GM23248 (cell line): ENCODE data around the gene TADA2A. TPM values are rescaled to one million over a fixed set of nuclear protein-coding genes. Genes with fewer than 3 reads are reported as not detected.
A peak's percentile ranks its signal among the peaks of the same experiment; 100 is the strongest.

Experiments used
- DNase-seq: peaks from one replicate; pipeline ENCODE4 v3.0.0-alpha.2; 2015
- H2AFZ ChIP-seq: fragments of 200-600 bp; sonication (generic); 2 replicates; pipeline ENCODE4 v1.6.1; 2016; ENCODE audit warnings: antibody characterized with exemption
- H3F3A ChIP-seq: fragments of 200-600 bp; sonication (generic); 2 replicates; pipeline ENCODE4 v1.6.1; 2016; ENCODE audit warnings: mild to moderate bottlenecking, antibody characterized with exemption, mixed run types; ENCODE audit not compliant: insufficient read depth
- H3K27ac ChIP-seq: fragments of 200-600 bp; sonication (generic); 2 replicates; pipeline ENCODE4 v1.5.1; 2016; ENCODE audit warnings: mild to moderate bottlenecking
- H3K27me3 ChIP-seq: fragments of 200-600 bp; sonication (generic); replicated peaks from 2 replicates; pipeline ENCODE4 v1.6.1; 2016; ENCODE audit warnings: mild to moderate bottlenecking; ENCODE audit not compliant: insufficient read depth
- H3K36me3 ChIP-seq: fragments of 200-600 bp; sonication (generic); 2 replicates; pipeline ENCODE4 v1.6.1; 2016; ENCODE audit warnings: low read depth, mild to moderate bottlenecking
- H3K4me1 ChIP-seq: fragments of 200-600 bp; sonication (generic); 2 replicates; pipeline ENCODE4 v1.6.1; 2016; ENCODE audit warnings: mild to moderate bottlenecking; ENCODE audit not compliant: insufficient read depth
- H3K4me2 ChIP-seq: fragments of 200-600 bp; sonication (generic); one replicate; pipeline ENCODE4 v1.6.1; 2016; ENCODE audit warnings: mild to moderate bottlenecking; ENCODE audit not compliant: unreplicated experiment
- H3K4me3 ChIP-seq: fragments of 200-600 bp; sonication (generic); 2 replicates; pipeline ENCODE4 v1.5.1; 2016; ENCODE audit warnings: mild to moderate bottlenecking
- H3K79me2 ChIP-seq: fragments of 200-600 bp; sonication (generic); 2 replicates; pipeline ENCODE4 v1.6.1; 2016; ENCODE audit warnings: mild to moderate bottlenecking; ENCODE audit not compliant: insufficient read depth
- H3K9ac ChIP-seq: fragments of 200-600 bp; sonication (generic); 2 replicates; pipeline ENCODE4 v1.6.1; 2016; ENCODE audit warnings: mild to moderate bottlenecking
- H3K9me2 ChIP-seq: fragments of 200-600 bp; sonication (generic); 2 replicates; pipeline ENCODE4 v1.6.1; 2016; ENCODE audit warnings: mixed run types, mild to moderate bottlenecking, moderate library complexity; ENCODE audit not compliant: insufficient read depth
- H3K9me3 ChIP-seq: fragments of 200-600 bp; sonication (generic); one replicate; pipeline ENCODE4 v1.6.1; 2017; ENCODE audit warnings: low read depth
- H4K20me1 ChIP-seq: fragments of 200-600 bp; sonication (generic); 2 replicates; pipeline ENCODE4 v1.6.0; 2016; ENCODE audit not compliant: insufficient read depth
- EZH2 ChIP-seq: fragments of 200-600 bp; sonication (generic); IDR thresholded peaks from 2 replicates; pipeline ENCODE4 v1.6.1; 2018; ENCODE audit warnings: antibody characterized with exemption, mild to moderate bottlenecking; ENCODE audit not compliant: insufficient read depth, poor library complexity, severe bottlenecking
- EZH2phosphoT487 ChIP-seq: fragments of 200-600 bp; sonication (generic); IDR thresholded peaks from 2 replicates; pipeline ENCODE4 v1.6.1; 2018; ENCODE audit warnings: antibody characterized with exemption, moderate library complexity, mild to moderate bottlenecking, low read depth; ENCODE audit not compliant: insufficient read depth
- WGBS, 2 experiments: methylation state at CpG; one replicate each; pipeline ENCODE4 v1.1.6; 2015 to 2017; ENCODE audit warnings: low lambda C conversion rate in 2 of 2, low coverage in 1 of 2; ENCODE audit errors: missing lambda C conversion rate in 2 of 2; 5-methylcytosine and 5-hydroxymethylcytosine counted together
- in situ Hi-C: fragments of 300-500 bp; cut with MboI; formaldehyde crosslinking; loops from 2 replicates; pipeline ENCODE4 v1.15.0; 2020
- polyA plus RNA-seq: library from polyadenylated mRNA; unstranded; fragments of >200 nt; fragmentation: Nextera tagmentation; extraction: Ambion mirVana; gene quantifications from 2 replicates; pipeline ENCODE4 v1.2.1, GENCODE V29; 2016
- total RNA-seq: library from RNA; depleted of rRNA; stranded (reverse); fragments of >200 nt; shearing (Covaris generic); gene quantifications from 2 replicates; pipeline ENCODE4 v1.2.3, GENCODE V29; 2014

Gene TADA2A
- total and polyA plus RNA-seq, 2 experiments from 2014 or later = 16.7 to 18.3 TPM

DNA sequence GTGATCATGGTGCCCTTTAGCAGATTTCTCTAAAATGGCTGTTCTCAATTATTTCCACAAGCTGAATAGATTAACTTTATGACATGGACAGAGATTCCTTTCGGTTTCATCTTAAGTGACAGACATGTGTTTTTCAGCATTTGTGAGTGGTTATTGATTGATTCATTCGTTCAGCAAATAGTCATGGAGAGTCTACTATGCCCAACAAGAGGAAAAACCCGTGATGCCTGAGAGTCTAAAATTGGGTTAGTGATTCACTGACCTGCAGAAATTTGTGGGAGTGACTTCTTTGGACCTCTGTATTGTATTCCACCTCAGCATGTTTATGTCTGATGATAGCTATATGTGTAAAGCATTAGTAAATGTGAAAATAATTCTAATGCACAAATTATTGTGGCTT, 55.0 kb downstream of the TADA2A start:
- H3K4me3 ChIP-seq = no peak overlapping the region
- peak overlapping the region; percentile 6; the same call in 1 of the 2 replicates for H3K27ac ChIP-seq
- peaks cover 23% of the 10 kb centered on the region for H3K36me3 ChIP-seq
- DNase-seq = peak; percentile 33
- H3K9me3 ChIP-seq = no peaks in the 10 kb centered on the region
- H3K4me2 ChIP-seq = no peak overlapping the region
- 0 out of 2 replicates have a peak, but pooled peaks cover 6% of the 10 kb centered on the region for H3K79me2 ChIP-seq
- H3K27me3 ChIP-seq = no peaks in the 10 kb centered on the region
- 24 to 25% methylated on average over 3 of the region's 3 CpGs for WGBS, 2 experiments
- H3K9ac ChIP-seq = no peak overlapping the region
- peaks cover 5% of the 10 kb centered on the region for H3F3A ChIP-seq
- TF ChIP-seq EZH2phosphoT487 (no peak), EZH2 (no peak)
- in situ Hi-C loops = no loop called here
- H3K9me2 ChIP-seq = no peaks in the 10 kb centered on the region
- H2AFZ ChIP-seq = no peak overlapping the region
- H4K20me1 ChIP-seq = no peaks in the 10 kb centered on the region
- peaks cover 10% of the 10 kb centered on the region for H3K4me1 ChIP-seq

DNA sequence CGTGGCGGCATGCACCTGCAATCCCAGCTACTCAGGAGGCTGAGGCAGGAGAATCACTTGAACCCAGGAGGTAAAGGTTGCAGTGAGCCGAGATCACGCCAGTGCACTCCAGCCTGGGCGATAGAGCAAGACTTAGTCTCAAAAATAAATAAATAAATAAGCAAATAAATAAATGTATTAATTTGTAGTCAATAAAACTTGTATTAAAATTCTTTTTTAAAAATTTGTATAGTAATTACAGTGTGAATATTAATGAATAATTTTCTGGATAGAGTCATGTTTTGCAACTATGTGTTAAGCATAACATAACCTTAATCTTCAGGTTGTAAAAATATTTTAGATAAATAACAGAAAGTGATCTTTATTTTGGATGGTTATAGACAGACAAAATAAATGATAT, 55.8 kb downstream of the TADA2A start:
- Histone ChIP-seq H3K4me3 (no peak overlapping the region), H3K9ac (no peak overlapping the region), H2AFZ (no peak overlapping the region), H3K27ac (no peak overlapping the region), H3K9me3 (no peaks in the 10 kb centered on the region), H3K36me3 (peaks cover 31% of the 10 kb centered on the region), H3K9me2 (no peaks in the 10 kb centered on the region), H3K4me1 (peaks cover 10% of the 10 kb centered on the region), H4K20me1 (no peaks in the 10 kb centered on the region), H3F3A (peaks cover 5% of the 10 kb centered on the region), H3K4me2 (no peak overlapping the region), H3K27me3 (no peaks in the 10 kb centered on the region), H3K79me2 (0 out of 2 replicates have a peak, but pooled peaks cover 6% of the 10 kb centered on the region)
- TF ChIP-seq EZH2phosphoT487 = no peak
- no peak for TF ChIP-seq EZH2
- in situ Hi-C loops = no loop called here
- DNase-seq = no peak
- 93 to 98% methylated on average over 5 of the region's 5 CpGs for WGBS, 2 experiments

DNA sequence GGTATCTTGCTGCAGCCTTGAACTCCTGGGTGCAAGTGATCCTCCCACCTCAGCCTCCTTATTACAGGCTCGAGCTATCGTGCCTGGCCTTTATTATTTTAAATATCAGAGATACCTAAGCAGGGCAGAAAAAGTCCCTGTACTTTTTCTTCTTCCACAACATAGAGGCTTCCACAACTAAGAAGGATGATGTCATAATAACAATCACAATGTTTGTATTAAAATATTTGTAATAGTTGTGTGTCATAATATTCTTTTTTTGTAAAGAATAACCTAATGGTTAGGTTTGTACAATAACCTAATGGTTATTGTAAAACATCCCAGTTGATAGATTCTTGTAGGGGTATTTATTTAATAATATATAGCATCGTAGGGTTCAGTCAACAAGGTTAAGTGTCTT, 56.4 kb downstream of the TADA2A start:
- H3K27me3 ChIP-seq = no peaks in the 10 kb centered on the region
- no peak for DNase-seq
- H3K27ac ChIP-seq = no peak overlapping the region
- no peak for TF ChIP-seq EZH2phosphoT487
- TF ChIP-seq EZH2 = no peak
- H3K79me2 ChIP-seq = 0 out of 2 replicates have a peak, but pooled peaks cover under 1% of the 10 kb centered on the region
- no peaks in the 10 kb centered on the region for H3K9me3 ChIP-seq
- in situ Hi-C loops = no loop called here
- H3K4me3 ChIP-seq = no peak overlapping the region
- H3K4me1 ChIP-seq = peaks cover 10% of the 10 kb centered on the region
- H2AFZ ChIP-seq = no peak overlapping the region
- H3K9ac ChIP-seq = no peak overlapping the region
- no peak overlapping the region for H3K4me2 ChIP-seq
- 95 to 98% methylated on average over 3 of the region's 3 CpGs for WGBS, 2 experiments
- peaks cover 1% of the 10 kb centered on the region for H3F3A ChIP-seq
- no peaks in the 10 kb centered on the region for H4K20me1 ChIP-seq
- peaks cover 36% of the 10 kb centered on the region for H3K36me3 ChIP-seq
- H3K9me2 ChIP-seq = no peaks in the 10 kb centered on the region

DNA sequence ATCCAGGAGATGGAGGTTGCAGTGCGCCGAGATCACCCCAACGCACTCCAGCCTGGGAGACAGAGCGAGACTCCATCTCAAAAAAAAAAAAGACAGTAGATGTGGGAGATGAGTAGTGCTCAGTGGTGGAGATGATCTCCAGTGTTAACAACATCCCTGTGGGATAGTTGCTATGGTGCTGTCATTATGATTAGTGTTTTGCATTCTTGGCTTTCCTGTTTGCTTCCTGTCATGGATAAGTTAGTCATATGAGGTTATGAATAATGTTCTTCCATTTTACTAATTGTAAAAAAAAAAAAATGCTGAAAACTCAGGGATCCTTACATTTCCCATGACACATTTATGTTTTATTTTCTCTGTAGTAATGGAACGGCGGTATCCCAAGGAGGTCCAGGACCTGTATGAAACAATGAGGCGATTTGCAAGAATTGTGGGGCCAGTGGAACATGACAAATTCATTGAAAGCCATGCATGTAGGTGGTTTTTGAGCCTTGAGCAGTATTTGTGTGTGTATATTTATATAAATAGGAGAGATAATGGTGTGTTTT, 58.5 kb downstream of the TADA2A start:
- WGBS, 2 experiments = 97 to 98% methylated on average over 7 of the region's 7 CpGs
- H3K9me3 ChIP-seq = no peaks in the 10 kb centered on the region
- peak overlapping the region; percentile 22 for H3K27ac ChIP-seq
- peak; percentile 60 for DNase-seq
- no peak for TF ChIP-seq EZH2phosphoT487
- H3K4me2 ChIP-seq = no peak overlapping the region
- H3K27me3 ChIP-seq = no peaks in the 10 kb centered on the region
- no peaks in the 10 kb centered on the region for H3K79me2 ChIP-seq
- peaks cover 44% of the 10 kb centered on the region for H3K36me3 ChIP-seq
- no peak overlapping the region for H3K4me3 ChIP-seq
- H3F3A ChIP-seq = no peaks in the 10 kb centered on the region; the same call in 1 of the 2 replicates
- H3K9me2 ChIP-seq = no peaks in the 10 kb centered on the region
- no peaks in the 10 kb centered on the region for H4K20me1 ChIP-seq
- no peaks in the 10 kb centered on the region for H3K4me1 ChIP-seq
- no peak overlapping the region for H2AFZ ChIP-seq
- in situ Hi-C loops = no loop called here
- no peak overlapping the region for H3K9ac ChIP-seq
